BLaER1 treated with 17β-estradiol and CSF1 and Interleukin-3, amounts not matched to agents 10 nM and 100 nM (cell line): ENCODE results near the gene ZFPM1.
A peak's percentile ranks its signal among the peaks of the same experiment; 100 is the strongest.

Source experiments
- H3K27ac ChIP-seq, 11 experiments: shearing (Covaris generic); formaldehyde crosslinking; 2 replicates each; pipeline ENCODE4 v1.8.1; 2022
- H3K27me3 ChIP-seq, 11 experiments: shearing (Covaris generic); formaldehyde crosslinking; 2 replicates each; pipeline ENCODE4 v1.8.1; 2022
- H3K36me3 ChIP-seq, 11 experiments: shearing (Covaris generic); formaldehyde crosslinking; 2 replicates each; pipeline ENCODE4 v1.8.1; 2022
- H3K4me1 ChIP-seq, 10 experiments: shearing (Covaris generic); formaldehyde crosslinking; 2 replicates each; pipeline ENCODE4 v1.8.1; 2022
- H3K4me2 ChIP-seq, 11 experiments: shearing (Covaris generic); formaldehyde crosslinking; 2 replicates each; pipeline ENCODE4 v1.8.1; 2022
- H3K4me3 ChIP-seq, 10 experiments: shearing (Covaris generic); formaldehyde crosslinking; 2 replicates each; pipeline ENCODE4 v1.8.1; 2022
- H3K9ac ChIP-seq, 11 experiments: shearing (Covaris generic); formaldehyde crosslinking; 2 replicates each; pipeline ENCODE4 v1.8.1; 2022
- H3K9me3 ChIP-seq, 11 experiments: shearing (Covaris generic); formaldehyde crosslinking; replicated peaks in 1 of 11; 2 replicates each; pipeline ENCODE4 v1.8.1; 2022
- H4K20me1 ChIP-seq, 11 experiments: shearing (Covaris generic); formaldehyde crosslinking; 2 replicates each; pipeline ENCODE4 v1.8.1; 2022
- Cebpa-rat ChIP-seq, 11 experiments: shearing (Covaris generic); IDR thresholded peaks; 2 replicates each; pipeline ENCODE4 v1.8.1; 2022

The ZFPM1 gene

GRCh38 chr16:88453217-88453531 is at the start of gene ZFPM1:
ZFPM1 (plus strand) TSS chr16:88453280; CDS start chr16:88453639, 359 bp downstream.
- peak within 1 kb of the TSS; percentile 62 to 87 (median 79); a peak in 21 of 22 replicates for H3K27ac ChIP-seq
- H4K20me1 ChIP-seq, result peaks cover 0 to 46% (median 43%) of the 10 kb centered on the region in 11 experiments; a peak in 20 of 22 replicates
- peaks cover 0 to 3% (median 0%) of the 10 kb centered on the region in 11 experiments; a peak in 1 of 22 replicates for H3K36me3 ChIP-seq
- peak within 1 kb of the TSS; percentile 66 to 93 (median 82) for H3K4me3 ChIP-seq
- peaks cover 0 to 8% (median 0%) of the 10 kb centered on the region in 11 experiments; a peak in 6 of 22 replicates for H3K27me3 ChIP-seq
- H3K9me3 ChIP-seq, result no peaks in the 10 kb centered on the region
- H3K4me1 ChIP-seq, result peaks cover 56 to 79% (median 72%) of the 10 kb centered on the region in 10 experiments
- peak within 1 kb of the TSS; percentile 76 to 91 (median 83) for H3K9ac ChIP-seq
- peak within 1 kb of the TSS; percentile 97 to 100 (median 99) for H3K4me2 ChIP-seq
- no peak for TF ChIP-seq Cebpa-rat (IDR thresholded peaks at IDR 0.05)

DNA sequence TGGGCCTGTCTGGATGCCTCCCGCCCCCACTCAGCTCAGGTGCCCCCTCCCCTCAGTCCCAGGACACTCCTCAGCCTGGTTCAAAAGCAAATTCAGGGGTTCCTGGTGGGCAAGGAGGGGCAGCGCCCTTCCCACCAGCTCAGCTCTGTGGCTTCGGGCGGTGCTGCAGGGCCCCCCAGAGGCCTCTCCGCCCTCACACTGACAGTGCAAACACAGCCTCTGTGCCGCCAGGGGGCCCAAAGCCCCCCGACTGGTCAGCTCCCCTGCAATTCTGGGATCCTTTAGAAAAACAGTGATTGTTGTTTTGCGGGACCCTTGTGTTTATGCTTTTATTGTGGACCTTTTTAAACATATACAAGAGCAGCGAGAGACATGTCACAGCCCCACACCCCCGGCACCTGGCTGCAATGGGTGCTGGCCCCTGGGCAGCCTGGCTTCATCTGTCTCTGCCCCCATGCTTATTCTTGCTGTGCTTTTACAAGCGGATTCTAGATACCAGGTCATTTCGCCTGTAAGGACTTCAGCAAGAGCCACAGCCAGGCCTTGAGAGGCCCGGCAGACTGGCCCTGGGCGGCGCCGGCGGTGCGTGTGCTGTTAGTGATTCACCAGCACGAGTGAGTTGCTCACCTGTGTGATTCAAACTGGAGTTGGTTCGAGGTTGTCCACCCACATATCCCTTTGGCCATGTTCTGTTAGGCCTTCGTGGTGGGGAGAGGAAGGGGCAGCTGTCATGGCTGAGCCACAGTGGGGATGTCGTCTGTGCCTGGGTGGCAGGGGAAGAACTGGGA is 49.1 kb upstream of the ZFPM1 start:
- Histone ChIP-seq H3K9me3 (no peaks in the 10 kb centered on the region), H3K27me3 (peaks cover 0 to 7% (median 1%) of the 10 kb centered on the region in 11 experiments; a peak in 6 of 22 replicates), H3K36me3 (no peaks in the 10 kb centered on the region), H4K20me1 (no peaks in the 10 kb centered on the region; a peak in 1 of 22 replicates), H3K4me3 (no peak overlapping the region), H3K27ac (no peak overlapping the region), H3K4me1 (peaks cover 24 to 72% (median 60%) of the 10 kb centered on the region in 10 experiments), H3K9ac (peak overlapping the region in 3 of 11 experiments; percentile 9 to 50 (median 41); a peak in 6 of 22 replicates), H3K4me2 (peak overlapping the region in 9 of 11 experiments; percentile 53 to 89 (median 76); a peak in 17 of 22 replicates)
- TF ChIP-seq Cebpa-rat (IDR thresholded peaks at IDR 0.05), result no peak

- Histone ChIP-seq H3K4me1 (peaks cover 25 to 66% (median 58%) of the 10 kb centered on the region in 10 experiments), H4K20me1 (no peaks in the 10 kb centered on the region; a peak in 1 of 22 replicates), H3K36me3 (no peaks in the 10 kb centered on the region), H3K27me3 (no peaks in the 10 kb centered on the region), H3K9ac (peak overlapping the region in 3 of 11 experiments; percentile 9 to 50 (median 41); a peak in 2 of 22 replicates), H3K27ac (no peak overlapping the region), H3K4me2 (peak overlapping the region in 9 of 11 experiments; percentile 53 to 89 (median 76); a peak in 18 of 22 replicates), H3K9me3 (no peaks in the 10 kb centered on the region), H3K4me3 (no peak overlapping the region)
- no peak for TF ChIP-seq Cebpa-rat (IDR thresholded peaks at IDR 0.05)
These were observed 48.3 kb upstream of the ZFPM1 start for GRCh38 chr16:88404769-88405168.

DNA sequence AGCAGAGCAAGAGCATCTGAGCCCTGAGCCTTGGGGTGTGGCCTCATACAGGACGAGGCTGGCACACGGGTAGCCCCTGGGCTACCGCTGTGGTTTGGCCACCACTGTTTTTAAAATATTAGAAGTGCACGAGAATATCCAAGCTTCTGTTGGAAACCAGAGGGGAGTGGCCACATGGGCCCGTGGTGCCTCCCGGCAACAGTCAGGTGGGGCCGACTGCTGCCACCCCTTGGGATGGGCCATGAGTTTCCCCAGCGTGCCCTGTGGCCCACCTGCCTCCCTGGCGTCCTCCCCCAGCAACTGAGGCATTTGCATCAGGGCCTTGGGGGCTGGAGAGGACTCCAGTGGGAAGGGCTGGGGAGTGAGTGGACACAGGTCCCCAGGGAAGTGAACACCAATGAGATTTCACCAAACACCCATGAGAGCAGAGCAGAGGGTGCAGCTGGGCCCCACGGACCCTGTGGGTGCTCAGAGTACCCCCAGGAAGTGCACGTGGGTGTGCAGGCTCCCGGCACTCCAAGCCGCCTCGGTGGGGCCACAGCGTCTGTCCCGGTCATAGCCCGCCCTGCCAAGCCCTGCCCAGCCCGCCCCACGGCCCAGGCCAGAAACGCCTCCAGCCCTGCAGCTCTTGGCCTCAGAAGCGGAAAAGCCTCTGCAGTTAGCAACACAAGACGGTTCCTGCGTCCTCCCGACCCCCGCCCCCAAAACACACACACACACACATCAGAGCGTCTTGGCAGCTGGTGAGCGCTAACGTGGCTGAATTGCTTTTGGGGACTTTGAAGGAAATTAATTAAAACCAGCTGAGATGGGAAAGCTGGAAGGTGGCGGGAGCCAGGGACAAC is 47.6 kb upstream of the ZFPM1 start:
- no peaks in the 10 kb centered on the region for H3K9me3 ChIP-seq
- H3K9ac ChIP-seq, result peak overlapping the region in 1 of 11 experiments; percentile 37; a peak in 1 of 22 replicates
- no peaks in the 10 kb centered on the region for H3K27me3 ChIP-seq
- H3K36me3 ChIP-seq, result no peaks in the 10 kb centered on the region
- no peak overlapping the region for H3K27ac ChIP-seq
- H4K20me1 ChIP-seq, result no peaks in the 10 kb centered on the region; a peak in 1 of 22 replicates
- peak overlapping the region; percentile 7 to 89 (median 71); a peak in 18 of 22 replicates for H3K4me2 ChIP-seq
- no peak for TF ChIP-seq Cebpa-rat (IDR thresholded peaks at IDR 0.05)
- H3K4me1 ChIP-seq, result peaks cover 25 to 65% (median 58%) of the 10 kb centered on the region in 10 experiments
- no peak overlapping the region for H3K4me3 ChIP-seq

DNA sequence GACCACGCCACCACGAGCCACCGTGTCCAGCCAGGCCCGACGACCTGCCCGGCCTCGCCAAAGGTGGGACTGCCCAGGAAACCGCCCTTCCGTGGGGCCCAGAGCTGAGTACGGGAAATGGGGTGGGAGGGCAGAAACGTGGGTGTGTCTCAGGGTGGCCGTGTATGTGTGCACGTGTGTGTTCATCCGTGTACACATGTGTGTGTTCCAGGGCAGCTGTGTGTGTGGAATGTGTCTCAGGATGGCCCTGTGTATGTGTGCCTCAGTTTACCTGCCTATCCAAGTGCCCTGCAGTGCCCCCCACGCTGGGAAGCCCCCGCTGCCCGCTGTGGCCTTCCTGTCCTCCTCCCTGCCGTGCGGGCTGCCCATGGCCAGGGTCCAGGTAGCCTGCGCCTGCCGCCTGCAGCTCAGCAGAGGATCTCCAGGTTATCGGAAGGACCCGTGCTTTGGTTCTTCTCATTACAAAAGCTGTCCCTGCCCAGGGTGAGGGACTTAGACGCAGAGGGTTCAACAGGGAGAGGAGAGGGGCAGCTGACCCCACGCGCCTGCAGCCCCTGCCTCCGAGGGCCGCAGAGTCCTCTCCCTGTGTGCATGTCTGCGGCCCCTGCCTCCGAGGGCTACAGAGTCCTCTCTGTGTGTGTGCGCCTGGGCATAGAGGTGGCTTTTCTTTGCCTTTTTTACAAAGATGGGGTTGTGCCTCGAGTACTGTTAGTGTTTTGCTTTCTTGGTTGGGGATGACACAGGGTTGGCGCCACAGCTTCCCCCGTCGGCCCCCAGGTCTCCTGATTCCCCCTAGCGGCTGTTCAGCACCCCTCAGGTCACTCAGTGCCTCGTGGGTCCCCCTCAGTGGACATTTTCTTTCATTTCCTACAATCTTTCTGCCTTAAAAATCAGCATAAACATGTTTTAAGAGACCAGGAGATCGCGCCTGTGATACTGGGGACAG is 46.7 kb upstream of the ZFPM1 start:
- H3K9ac ChIP-seq, result no peak overlapping the region
- H3K4me3 ChIP-seq, result no peak overlapping the region
- H3K27ac ChIP-seq, result peak overlapping the region in 6 of 11 experiments; percentile 17 to 69 (median 68); a peak in 7 of 22 replicates
- no peaks in the 10 kb centered on the region for H3K9me3 ChIP-seq
- TF ChIP-seq Cebpa-rat (IDR thresholded peaks at IDR 0.05), result no peak
- H3K4me2 ChIP-seq, result peak overlapping the region in 10 of 11 experiments; percentile 68 to 89 (median 80); a peak in 19 of 22 replicates
- H3K36me3 ChIP-seq, result no peaks in the 10 kb centered on the region
- H3K4me1 ChIP-seq, result peaks cover 25 to 65% (median 58%) of the 10 kb centered on the region in 10 experiments
- H4K20me1 ChIP-seq, result no peaks in the 10 kb centered on the region; a peak in 1 of 22 replicates
- no peaks in the 10 kb centered on the region for H3K27me3 ChIP-seq

- no peak for TF ChIP-seq Cebpa-rat (IDR thresholded peaks at IDR 0.05)
- Histone ChIP-seq H3K27ac (peak overlapping the region in 7 of 11 experiments; percentile 17 to 69 (median 68); a peak in 7 of 22 replicates), H3K9ac (0 out of 22 replicates have a peak overlapping the region, but pooled peaks of 1 of the 11 experiments have one; percentile 18), H3K9me3 (no peaks in the 10 kb centered on the region), H3K4me1 (peaks cover 25 to 65% (median 58%) of the 10 kb centered on the region in 10 experiments), H3K27me3 (no peaks in the 10 kb centered on the region), H4K20me1 (no peaks in the 10 kb centered on the region; a peak in 1 of 22 replicates), H3K4me3 (no peak overlapping the region), H3K36me3 (no peaks in the 10 kb centered on the region), H3K4me2 (peak overlapping the region; percentile 68 to 89 (median 78); a peak in 21 of 22 replicates)
These were observed 46.0 kb upstream of the ZFPM1 start for GRCh38 chr16:88407042-88407420.

GRCh38 chr16:88407807-88408206 is 45.3 kb upstream of the ZFPM1 start:
- no peak for TF ChIP-seq Cebpa-rat (IDR thresholded peaks at IDR 0.05)
- Histone ChIP-seq H4K20me1 (no peaks in the 10 kb centered on the region; a peak in 1 of 22 replicates), H3K27ac (peak overlapping the region in 9 of 11 experiments; percentile 30 to 76 (median 69); a peak in 17 of 22 replicates), H3K27me3 (no peaks in the 10 kb centered on the region), H3K4me3 (no peak overlapping the region), H3K36me3 (no peaks in the 10 kb centered on the region), H3K4me2 (peak overlapping the region; percentile 68 to 89 (median 78)), H3K4me1 (peaks cover 25 to 65% (median 58%) of the 10 kb centered on the region in 10 experiments), H3K9ac (peak overlapping the region in 6 of 11 experiments; percentile 15 to 52 (median 47); a peak in 7 of 22 replicates), H3K9me3 (no peaks in the 10 kb centered on the region)
